NB4 (cell line): ENCODE data around the gene FAM83E.

Experiments used
- CTCF ChIP-seq: IDR thresholded peaks from one replicate; pipeline ENCODE4 v1.5.1; 2012; ENCODE audit warnings: low read depth, low read length
- MAX ChIP-seq: IDR thresholded peaks from 2 replicates; pipeline ENCODE4 v1.6.1; 2011; ENCODE audit warnings: low read depth, low read length
- MYC ChIP-seq: IDR thresholded peaks from 2 replicates; pipeline ENCODE4 v1.6.1; 2011; ENCODE audit warnings: low read depth, low read length
- POLR2A ChIP-seq: IDR thresholded peaks from 2 replicates; pipeline ENCODE4 v1.6.1; 2011; ENCODE audit warnings: mild to moderate bottlenecking; ENCODE audit not compliant: insufficient read length; ENCODE audit errors: extremely low read depth

GRCh38 chr19:48630296-48631063 lies 15.6 kb upstream of the FAM83E start:
- TF ChIP-seq CTCF, result no peak
- no peak for TF ChIP-seq MAX
- no peak for TF ChIP-seq POLR2A
- no peak for TF ChIP-seq MYC
